GOT3 (cell line): ENCODE data around the gene ATXN7.
A peak's percentile ranks its signal among the peaks of the same experiment; 100 is the strongest.

ENCODE experiments used
- DNase-seq: peaks from one replicate; lab custom pipeline; 2025; ENCODE audit warnings: mixed read lengths; lab: John Stamatoyannopoulos, UW

The ATXN7 gene

DNA sequence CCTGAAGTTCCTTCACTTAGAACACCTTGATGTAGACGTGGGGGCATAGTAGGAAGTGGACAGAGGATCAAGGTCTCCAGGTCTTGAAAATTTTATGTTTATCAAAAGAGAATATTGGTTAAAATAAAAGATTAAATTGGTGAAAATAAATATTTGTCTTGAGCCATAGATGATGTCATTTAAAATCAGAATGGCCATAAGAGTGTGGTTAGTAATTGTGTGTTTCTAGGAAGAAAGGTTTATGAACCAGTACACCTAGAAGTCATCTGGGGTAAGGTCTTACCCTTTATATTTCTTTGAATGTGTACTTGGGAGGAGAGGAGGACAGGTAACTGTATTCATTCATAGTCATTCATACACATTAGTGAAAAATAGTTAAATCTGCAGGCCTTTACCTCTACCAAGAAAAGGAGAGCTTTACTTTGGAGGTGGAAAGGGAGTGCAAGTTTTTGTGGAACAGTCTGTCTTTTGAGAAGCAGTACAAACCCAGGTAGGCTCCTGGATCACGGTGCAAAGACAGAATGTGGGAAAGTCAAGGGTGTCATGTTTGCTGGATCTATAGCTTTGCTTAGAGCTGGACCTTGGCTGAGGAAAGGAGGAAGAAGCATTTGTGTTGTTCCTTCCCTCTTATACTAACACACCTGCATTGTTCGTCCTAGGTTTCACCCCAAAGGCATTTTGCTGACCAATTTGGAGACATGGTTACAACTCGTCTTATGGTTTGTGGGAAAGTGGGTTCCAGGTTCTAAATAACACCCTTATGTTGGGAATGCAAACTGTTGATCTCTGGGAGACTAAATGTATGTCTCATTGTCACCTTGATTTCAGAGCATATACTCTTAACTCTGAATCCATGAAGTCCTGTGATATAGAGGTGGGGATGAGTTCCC, 42.3 kb downstream of the ATXN7 start:
- DNase-seq, result no peak

DNA sequence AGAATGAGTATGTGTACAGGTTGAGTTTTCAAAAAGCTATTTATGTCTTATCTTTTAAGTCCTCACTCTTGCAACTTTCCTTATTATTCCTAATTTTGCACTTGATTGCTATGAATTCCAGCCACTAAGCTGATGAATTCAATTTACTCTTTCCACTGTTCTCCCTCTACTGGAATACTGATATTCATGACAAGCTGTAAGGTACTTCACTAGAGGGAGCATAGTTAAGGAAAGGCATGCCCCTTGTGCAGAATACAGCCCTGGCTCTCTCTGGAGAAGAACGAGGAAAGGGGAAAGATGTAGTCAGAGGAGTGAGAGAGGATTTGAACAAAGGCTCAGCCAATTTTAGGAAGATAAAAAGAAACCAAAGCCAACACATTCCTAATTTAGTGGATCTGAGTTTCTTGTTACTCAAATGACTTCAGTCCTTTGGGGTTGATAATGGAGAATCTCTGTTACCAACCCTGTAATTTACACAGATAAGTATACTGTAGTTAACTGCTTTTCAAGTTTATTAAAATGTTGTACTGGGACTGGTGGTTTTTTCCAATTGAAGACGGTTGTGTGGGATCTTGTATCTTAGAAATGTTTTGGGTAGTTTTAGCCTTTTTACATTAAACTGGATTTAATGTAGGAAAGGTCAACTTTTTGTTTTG, 44.5 kb downstream of the ATXN7 start:
- DNase-seq, result no peak

DNA sequence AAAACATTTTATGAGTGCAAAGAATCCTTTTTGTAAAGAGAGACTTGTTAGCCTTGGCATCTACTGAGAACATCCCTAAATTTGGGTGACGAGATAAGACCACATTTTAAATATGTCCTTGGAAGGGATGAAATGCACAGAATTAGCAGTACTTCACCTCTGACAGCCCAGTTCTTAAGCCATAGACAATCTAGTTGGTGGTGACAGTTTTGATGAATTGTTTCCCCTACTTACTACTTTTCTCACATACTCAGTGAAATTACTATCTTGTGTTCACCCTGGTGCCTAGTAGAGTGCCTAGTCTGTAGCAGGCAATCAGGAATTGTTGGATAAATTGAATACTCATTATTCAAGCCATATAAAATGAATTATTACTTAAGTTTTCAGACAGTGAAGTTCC, 45.1 kb downstream of the ATXN7 start:
- DNase-seq, result no peak

DNA sequence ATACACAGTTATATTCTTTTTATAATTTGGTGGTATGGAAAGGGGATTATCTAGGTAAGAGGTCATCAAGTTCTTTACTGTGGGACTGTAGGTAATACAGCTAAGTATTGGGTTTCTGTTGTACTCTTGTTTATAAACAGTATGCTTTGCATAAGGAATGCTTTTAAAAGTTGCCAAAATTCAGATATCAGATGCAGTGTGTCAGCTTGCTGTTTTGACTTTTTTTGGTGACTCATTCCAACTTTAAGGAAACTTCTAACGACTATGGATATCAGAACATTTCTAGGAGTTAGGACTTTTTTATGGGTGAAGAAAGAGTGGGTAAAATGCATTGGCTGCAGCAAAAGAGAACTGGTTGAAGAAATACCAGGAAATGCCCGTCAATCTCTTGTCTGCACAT, 45.8 kb downstream of the ATXN7 start:
- no peak for DNase-seq

DNA sequence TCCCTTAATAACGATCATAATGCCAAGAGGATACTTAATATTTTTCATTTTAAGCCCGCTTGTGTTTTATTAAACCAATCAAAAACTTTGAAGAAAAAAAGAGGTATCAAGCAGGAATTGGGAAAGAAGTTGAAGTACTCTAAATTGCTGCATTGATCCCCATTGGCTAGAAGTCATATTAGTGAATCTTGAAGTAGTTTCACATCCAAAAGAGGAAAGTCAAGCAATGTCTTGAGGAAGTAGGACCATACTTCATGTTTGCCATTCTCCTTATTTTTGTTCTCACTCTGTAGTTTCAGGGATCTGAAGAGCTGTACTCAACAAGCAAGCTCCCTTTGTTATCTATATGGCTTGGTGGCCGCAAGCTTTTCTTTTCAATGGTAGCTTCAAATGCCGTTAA, 46.3 kb downstream of the ATXN7 start:
- no peak for DNase-seq

DNA sequence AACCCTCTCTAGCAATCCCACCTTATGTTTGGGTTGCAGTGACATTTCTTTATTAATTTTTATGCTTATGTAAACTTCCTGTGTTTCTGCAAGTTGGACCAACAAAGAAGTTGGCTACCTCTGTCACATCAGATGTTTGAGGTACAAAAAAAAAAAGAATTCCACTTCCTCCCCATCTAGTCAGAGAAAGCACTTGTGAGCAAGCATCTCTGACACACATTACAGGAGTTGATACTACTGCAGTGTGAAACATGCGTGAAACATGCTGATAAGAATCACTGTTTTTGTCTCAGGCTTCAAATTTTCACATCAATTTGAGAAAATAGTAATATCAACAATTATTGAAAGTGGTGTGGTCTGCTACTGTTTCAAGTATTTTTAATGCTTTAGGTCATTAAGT, 47.2 kb downstream of the ATXN7 start:
- DNase-seq, result no peak

DNA sequence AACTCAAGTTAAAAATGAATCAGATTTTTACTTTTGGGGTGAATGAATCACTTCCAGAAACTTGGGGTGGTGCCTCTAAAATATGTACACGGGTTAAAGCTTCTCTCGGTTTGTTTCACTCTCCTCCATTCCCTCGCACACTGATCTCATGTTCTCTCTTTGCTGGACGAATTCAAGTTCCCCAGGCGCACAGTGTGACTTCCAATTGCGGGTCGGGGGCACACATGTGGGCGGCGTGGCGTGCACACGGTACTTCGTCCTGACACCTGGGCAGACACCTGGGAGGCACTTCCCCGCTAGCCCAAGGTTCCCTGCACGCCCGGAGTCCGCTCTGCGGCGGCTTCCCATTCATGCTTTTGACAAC, 47.8 kb downstream of the ATXN7 start:
- no peak for DNase-seq

DNA sequence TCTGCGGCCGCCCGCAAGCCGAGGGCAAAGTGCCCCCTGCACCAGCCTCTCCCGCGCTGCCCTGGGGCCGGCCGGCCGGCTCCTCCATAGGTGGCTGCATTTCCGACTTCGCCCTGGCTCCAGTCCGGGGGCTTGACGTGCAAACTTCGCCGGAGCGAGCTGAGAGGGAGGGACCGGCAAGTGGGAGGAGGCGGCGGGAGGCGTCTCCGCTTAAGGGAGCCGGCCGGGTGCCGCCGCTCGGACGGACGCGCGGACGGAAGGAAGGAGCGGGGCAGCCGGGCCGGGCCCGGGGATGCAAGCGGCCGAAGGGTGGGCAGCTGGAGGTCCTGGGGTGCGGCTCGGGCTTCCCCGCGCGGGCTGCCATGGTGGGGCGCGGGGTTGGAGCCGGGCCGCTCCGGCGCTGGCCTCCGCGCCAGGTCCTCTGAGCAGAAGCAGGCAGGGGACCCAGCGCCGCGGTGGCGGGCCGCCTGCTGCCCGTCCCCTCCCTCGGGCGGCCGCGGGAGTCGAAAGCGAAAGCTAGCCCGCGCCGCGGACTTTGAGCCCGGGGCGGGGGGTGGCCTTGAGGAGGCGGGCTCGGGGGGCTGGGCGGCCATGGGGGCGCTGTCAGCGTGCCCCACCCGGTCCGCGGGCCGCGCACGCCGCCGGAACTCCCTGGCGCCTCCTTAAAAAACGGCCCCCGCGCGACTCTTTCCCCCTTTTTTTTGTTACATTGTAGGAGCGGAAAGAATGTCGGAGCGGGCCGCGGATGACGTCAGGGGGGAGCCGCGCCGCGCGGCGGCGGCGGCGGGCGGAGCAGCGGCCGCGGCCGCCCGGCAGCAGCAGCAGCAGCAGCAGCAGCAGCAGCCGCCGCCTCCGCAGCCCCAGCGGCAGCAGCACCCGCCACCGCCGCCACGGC, 48.5 kb downstream of the ATXN7 start, which contains the start of gene SCAANT1:
SCAANT1 (minus strand) TSS at position 511 of the 895 bp plus-strand sequence.
- peak; percentile 65 for DNase-seq

DNA sequence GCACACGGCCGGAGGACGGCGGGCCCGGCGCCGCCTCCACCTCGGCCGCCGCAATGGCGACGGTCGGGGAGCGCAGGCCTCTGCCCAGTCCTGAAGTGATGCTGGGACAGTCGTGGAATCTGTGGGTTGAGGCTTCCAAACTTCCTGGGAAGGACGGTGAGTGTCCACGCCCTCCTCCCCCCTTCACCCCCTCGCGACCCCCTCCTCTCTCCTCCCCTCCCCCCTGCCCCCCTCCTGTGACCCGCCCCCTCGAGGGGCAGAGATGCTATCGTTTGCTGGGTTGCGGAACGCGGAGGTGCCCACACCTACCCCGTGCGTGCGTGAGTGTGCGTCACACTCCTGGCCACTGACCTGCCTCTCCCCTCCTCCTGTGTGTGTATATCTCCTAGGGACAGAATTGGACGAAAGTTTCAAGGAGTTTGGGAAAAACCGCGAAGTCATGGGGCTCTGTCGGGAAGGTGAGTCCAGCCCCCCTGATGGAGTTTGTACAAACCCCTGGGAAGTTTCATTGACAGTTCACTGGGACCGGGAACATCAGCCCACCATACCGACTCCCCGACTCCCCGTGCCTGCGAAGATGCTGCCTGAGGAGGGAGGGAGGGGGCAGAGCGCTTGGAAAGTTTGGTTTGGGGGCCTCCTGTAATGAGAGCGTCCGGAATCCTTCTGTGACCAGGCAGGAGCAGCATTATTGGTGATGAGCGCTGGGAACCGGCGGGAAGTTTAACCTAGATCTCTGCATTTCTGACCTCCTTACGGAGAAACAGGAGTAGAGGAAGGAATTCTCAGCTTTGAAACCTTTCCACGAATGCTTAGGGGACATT, 49.3 kb downstream of the ATXN7 start:
- DNase-seq, result no peak

DNA sequence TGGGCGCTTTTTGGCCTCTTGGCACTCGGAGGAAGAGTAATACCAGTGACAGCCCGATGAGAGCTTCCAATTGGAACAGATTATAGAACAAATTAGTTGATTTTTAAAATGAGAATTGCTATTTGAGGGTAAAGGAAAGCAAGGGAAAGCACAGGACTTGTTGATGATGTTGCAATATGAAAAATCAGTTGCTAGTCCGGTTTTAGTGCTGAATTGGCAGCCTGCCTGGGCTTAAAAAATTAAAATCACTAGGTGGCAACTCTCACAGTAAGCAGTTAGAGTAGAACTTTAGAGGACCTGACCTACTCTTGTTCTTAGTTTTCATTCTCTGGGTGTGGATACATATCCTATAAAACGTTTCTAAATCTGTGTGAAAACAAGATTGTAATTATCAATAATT, 50.6 kb downstream of the ATXN7 start:
- DNase-seq, result no peak

DNA sequence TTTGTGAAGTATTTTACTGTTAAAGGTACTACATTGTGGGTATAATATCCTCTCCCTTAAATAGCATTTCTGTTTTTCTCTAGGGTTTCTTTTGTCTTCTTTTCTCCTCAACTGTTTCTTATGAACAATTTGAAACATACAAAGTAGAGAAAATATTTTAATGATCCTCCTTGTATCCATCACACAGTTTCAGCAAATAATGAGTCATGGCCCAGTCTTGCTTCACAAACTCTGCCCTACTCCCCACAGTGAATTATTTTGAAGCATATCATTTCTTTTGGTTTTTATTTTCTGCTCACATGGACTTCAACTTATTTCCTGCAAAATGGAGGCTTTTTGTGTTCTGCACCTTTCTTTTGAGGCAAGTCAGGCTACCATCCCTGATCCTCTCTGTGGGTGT, 54.7 kb downstream of the ATXN7 start:
- no peak for DNase-seq

DNA sequence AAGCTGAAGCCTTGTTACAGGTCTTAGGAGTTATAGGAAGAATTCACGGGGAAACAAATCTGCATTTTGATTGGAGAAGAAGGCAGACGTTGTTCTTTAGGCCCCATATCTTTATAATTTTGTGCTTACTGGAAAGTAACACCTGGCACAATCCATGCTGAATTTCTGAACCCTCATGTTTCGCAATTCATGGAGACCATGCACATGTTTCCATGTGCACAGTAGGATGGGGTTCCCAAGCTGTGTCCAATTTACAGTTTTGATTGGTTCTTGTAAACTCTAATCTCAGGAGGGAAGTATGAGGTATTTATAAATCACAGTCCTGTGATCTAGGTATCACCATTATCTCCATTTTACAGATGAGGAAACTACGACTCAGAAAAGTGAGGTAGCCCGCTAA, 56.3 kb downstream of the ATXN7 start:
- no peak for DNase-seq

DNA sequence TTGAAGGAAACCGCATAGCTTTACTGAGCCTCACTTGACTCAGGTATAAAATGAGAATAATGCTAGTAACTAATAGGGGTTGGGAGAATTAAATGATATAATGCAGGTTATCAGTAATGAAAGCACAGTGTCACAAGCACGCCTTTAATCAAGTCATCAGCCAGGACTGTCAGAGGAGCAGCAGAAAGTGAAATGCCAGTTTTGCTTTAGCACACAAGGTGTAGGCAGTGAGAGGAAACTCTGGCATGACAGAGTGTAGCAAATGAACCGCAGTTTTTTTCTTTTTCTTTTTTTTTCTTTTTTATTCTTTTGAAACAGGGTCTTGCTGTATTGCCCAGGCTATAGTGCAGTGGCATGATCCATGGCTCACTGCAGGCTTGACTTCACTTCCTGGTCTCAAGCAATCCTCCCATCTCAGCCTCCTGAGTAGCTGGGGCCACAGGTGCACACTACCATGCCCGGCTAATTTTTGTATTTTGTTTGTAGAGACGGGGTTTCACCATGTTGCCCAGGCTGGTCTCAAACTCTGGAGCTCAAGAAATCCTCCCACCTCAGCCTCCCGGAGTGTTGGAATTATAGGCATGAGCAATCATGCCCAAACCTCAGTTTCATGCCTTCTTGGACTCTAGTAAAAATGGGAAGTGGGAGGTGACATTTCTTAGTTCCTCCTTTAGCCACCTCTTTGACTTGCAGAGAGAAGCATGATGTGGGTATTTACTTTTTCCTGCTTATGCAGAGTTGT, 58.2 kb downstream of the ATXN7 start:
- no peak for DNase-seq

DNA sequence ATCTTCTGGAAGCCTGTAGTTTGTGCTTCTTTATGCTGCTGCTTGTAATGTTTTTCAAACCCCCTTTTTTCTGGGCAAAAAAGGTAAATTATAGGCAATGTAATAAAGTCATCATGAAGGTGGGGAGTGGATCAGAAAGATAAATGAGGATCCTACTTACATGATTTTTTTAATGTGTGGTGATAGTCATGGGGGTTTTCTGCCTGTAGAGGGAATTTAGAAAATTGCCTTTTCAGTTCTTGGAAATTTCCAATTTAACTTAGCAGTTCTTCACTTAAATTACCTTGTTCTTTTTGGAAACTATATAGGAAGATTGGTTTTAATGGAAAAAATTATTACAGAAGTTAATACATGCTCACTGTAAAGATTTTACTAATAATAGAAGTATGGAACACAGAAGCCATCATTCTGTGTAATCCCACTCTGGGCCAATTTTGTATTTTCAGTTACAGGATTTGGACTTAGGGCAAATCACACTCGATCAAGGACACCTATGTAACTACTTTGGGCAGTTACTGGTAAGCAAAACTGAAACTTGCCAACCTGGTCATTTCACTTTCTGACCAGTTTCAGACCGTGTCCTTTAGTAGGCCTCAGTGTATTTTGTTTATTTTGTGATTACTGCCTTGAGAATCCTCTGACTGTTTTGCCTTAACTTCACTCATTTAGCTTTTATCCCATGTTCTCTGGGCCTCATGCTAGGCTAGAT, 59.0 kb downstream of the ATXN7 start:
- DNase-seq, result no peak

DNA sequence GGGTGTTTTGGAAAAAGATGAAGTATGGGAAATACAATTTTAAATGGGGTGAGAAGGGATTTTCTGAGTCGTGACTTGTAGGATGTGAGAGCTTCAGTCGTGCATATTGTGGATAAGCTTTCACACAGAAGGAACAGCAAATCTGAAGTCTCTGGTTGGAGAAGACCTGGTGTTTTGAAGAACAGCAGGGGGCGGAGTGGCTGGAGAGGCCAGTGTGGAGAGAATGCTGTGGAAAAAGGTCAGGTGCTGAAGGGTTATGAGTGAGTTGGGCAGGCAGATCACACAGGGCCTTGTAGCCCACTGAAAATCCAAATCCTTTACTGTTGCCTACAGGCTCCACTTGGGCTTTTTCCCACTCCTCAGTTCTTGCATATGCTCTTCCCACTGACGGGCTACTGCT, 62.6 kb downstream of the ATXN7 start:
- no peak for DNase-seq

DNA sequence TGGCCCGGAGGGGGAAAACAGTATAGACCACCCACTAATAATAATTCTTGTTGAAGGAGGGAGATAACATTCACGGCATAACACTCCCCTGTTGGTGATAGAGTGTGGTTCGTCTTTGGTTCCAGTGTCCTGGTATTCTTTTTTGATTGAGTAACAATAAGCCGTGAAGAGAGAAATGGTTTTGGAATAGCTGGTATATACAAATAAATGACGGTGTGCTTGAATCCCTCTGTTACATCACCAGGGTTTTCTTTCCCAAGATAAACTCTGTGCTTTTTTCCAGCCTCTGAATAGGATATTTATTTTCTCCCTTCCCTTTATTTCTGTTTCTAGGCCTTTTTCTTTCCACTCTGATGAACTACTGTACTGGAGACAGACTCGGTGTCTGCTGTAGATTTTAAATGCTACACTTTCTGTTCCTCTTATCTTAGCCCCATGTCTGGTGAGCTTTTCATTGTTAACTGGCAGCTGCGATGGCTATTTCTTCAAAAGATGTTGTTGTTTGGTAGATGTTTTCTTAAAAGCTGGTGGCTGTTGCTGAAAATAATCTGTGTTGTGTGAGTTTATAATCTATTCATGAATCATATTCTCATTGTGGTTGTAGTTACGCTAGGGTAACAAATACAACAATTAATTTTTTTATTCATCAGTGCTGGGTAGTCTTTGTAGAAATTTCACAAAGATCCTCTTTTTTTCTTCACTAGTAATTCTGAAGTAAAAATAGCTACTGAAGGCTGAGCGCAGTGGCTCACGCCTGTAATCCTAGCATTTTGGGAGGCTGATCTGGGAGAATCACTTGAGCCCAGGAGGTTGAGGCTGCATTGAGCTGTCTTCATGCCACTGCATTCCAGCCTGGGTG, 64.0 kb downstream of the ATXN7 start:
- no peak for DNase-seq

DNA sequence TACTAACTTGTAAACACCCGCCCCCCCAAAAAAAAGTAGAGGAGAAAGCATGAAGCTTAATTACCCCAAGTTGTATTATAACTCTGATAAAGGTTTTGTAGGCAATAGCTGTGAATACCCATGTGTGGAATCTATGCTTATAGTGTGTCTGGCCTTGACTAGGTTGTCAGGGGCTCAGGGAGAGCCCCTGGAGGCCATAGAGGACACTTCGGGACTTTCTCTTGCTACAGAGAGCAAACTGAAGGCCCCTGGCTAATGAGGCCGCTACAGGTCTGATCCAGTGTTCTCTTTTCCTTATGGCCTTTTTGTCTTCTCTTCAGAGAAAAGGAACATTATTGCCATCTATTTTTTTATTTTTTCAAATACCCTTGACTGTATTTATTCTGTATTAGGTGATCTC, 67.6 kb downstream of the ATXN7 start:
- DNase-seq, result no peak

DNA sequence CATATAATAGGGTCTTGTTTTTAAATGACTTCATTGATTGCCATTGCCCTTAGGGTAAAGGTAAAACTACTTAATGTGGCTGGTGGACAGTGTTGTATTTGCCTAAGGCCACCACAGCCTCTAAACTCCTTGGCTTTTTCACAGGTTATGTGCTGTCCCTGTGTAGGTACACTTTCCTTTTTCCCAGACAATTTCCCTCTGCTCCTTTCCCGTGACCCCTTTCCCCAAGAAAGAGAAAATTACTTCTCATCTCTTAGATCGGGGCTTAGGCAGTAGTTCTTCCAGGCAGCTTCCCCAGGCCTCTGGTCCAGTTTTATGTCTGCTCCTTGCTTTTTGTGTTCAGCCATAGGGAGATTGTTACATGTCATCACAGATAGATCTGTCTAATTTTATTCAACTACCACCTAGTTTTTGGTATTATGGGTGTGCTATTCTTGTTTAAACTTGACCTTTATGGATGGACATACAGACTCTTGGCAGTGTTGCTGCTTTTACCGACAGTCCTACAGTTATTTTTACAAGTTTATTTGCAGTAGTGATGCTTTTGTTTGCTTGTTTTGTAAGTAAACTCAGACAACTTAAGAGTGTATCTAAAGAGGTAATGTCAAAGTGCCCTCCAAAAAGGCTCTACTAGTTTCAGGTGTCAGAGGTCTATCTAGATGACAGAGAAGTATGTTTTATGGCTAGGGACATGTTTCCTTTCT, 69.0 kb downstream of the ATXN7 start:
- DNase-seq, result no peak

DNA sequence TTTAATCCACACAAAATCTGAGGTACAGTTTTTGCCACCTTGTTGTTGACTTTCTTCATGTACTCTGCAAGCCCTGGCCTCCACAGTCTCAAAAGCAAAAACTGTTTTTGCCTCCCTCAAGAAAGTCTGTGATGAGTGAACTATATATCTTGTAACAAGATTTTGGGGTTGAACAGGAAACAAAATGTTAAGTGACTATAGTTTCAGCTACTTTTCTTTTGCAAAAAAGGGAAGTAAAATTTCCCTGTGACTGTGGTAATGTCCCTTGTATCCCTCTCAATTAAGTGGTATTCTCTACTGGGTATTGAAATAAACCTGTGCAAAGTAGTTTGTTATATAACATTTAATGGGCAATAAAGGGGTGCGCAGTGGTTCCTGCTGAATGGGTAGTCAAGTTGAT, 69.8 kb downstream of the ATXN7 start:
- no peak for DNase-seq
